GM23248 (cell line): Measurements from ENCODE around the gene GRIA4. TPM values are rescaled to one million over a fixed set of nuclear protein-coding genes. Genes with fewer than 3 reads are reported as not detected.

Experiments used
- DNase-seq: peaks from one replicate; pipeline ENCODE4 v3.0.0-alpha.2; 2015
- H2AFZ ChIP-seq: fragments of 200-600 bp; sonication (generic); 2 replicates; pipeline ENCODE4 v1.6.1; 2016; ENCODE audit warnings: antibody characterized with exemption
- H3F3A ChIP-seq: fragments of 200-600 bp; sonication (generic); 2 replicates; pipeline ENCODE4 v1.6.1; 2016; ENCODE audit warnings: mild to moderate bottlenecking, antibody characterized with exemption, mixed run types; ENCODE audit not compliant: insufficient read depth
- H3K27ac ChIP-seq: fragments of 200-600 bp; sonication (generic); 2 replicates; pipeline ENCODE4 v1.5.1; 2016; ENCODE audit warnings: mild to moderate bottlenecking
- H3K27me3 ChIP-seq: fragments of 200-600 bp; sonication (generic); replicated peaks from 2 replicates; pipeline ENCODE4 v1.6.1; 2016; ENCODE audit warnings: mild to moderate bottlenecking; ENCODE audit not compliant: insufficient read depth
- H3K36me3 ChIP-seq: fragments of 200-600 bp; sonication (generic); 2 replicates; pipeline ENCODE4 v1.6.1; 2016; ENCODE audit warnings: low read depth, mild to moderate bottlenecking
- H3K4me1 ChIP-seq: fragments of 200-600 bp; sonication (generic); 2 replicates; pipeline ENCODE4 v1.6.1; 2016; ENCODE audit warnings: mild to moderate bottlenecking; ENCODE audit not compliant: insufficient read depth
- H3K4me2 ChIP-seq: fragments of 200-600 bp; sonication (generic); one replicate; pipeline ENCODE4 v1.6.1; 2016; ENCODE audit warnings: mild to moderate bottlenecking; ENCODE audit not compliant: unreplicated experiment
- H3K4me3 ChIP-seq: fragments of 200-600 bp; sonication (generic); 2 replicates; pipeline ENCODE4 v1.5.1; 2016; ENCODE audit warnings: mild to moderate bottlenecking
- H3K79me2 ChIP-seq: fragments of 200-600 bp; sonication (generic); 2 replicates; pipeline ENCODE4 v1.6.1; 2016; ENCODE audit warnings: mild to moderate bottlenecking; ENCODE audit not compliant: insufficient read depth
- H3K9ac ChIP-seq: fragments of 200-600 bp; sonication (generic); 2 replicates; pipeline ENCODE4 v1.6.1; 2016; ENCODE audit warnings: mild to moderate bottlenecking
- H3K9me2 ChIP-seq: fragments of 200-600 bp; sonication (generic); 2 replicates; pipeline ENCODE4 v1.6.1; 2016; ENCODE audit warnings: mixed run types, mild to moderate bottlenecking, moderate library complexity; ENCODE audit not compliant: insufficient read depth
- H3K9me3 ChIP-seq: fragments of 200-600 bp; sonication (generic); one replicate; pipeline ENCODE4 v1.6.1; 2017; ENCODE audit warnings: low read depth
- H4K20me1 ChIP-seq: fragments of 200-600 bp; sonication (generic); 2 replicates; pipeline ENCODE4 v1.6.0; 2016; ENCODE audit not compliant: insufficient read depth
- EZH2 ChIP-seq: fragments of 200-600 bp; sonication (generic); IDR thresholded peaks from 2 replicates; pipeline ENCODE4 v1.6.1; 2018; ENCODE audit warnings: antibody characterized with exemption, mild to moderate bottlenecking; ENCODE audit not compliant: insufficient read depth, poor library complexity, severe bottlenecking
- EZH2phosphoT487 ChIP-seq: fragments of 200-600 bp; sonication (generic); IDR thresholded peaks from 2 replicates; pipeline ENCODE4 v1.6.1; 2018; ENCODE audit warnings: antibody characterized with exemption, moderate library complexity, mild to moderate bottlenecking, low read depth; ENCODE audit not compliant: insufficient read depth
- WGBS, 2 experiments: methylation state at CpG; one replicate each; pipeline ENCODE4 v1.1.6; 2015 to 2017; ENCODE audit warnings: low lambda C conversion rate in 2 of 2, low coverage in 1 of 2; ENCODE audit errors: missing lambda C conversion rate in 2 of 2; 5-methylcytosine and 5-hydroxymethylcytosine counted together
- in situ Hi-C: fragments of 300-500 bp; cut with MboI; formaldehyde crosslinking; loops from 2 replicates; pipeline ENCODE4 v1.15.0; 2020
- polyA plus RNA-seq: library from polyadenylated mRNA; unstranded; fragments of >200 nt; fragmentation: Nextera tagmentation; extraction: Ambion mirVana; gene quantifications from 2 replicates; pipeline ENCODE4 v1.2.1, GENCODE V29; 2016
- total RNA-seq: library from RNA; depleted of rRNA; stranded (reverse); fragments of >200 nt; shearing (Covaris generic); gene quantifications from 2 replicates; pipeline ENCODE4 v1.2.3, GENCODE V29; 2014

GRIA4 gene
- total and polyA plus RNA-seq, 2 experiments from 2014 or later: not detected

- DNase-seq: no peak
- 12 to 17% methylated on average over 2 of the region's 2 CpGs for WGBS, 2 experiments
- H3K9me2 ChIP-seq: no peaks in the 10 kb centered on the region; the same call in 1 of the 2 replicates
- no peaks in the 10 kb centered on the region for H3K79me2 ChIP-seq
- TF ChIP-seq EZH2phosphoT487: no peak
- TF ChIP-seq EZH2: no peak
- H3K4me1 ChIP-seq: no peaks in the 10 kb centered on the region
- H3K9me3 ChIP-seq: no peaks in the 10 kb centered on the region
- no peak overlapping the region for H3K4me2 ChIP-seq
- H3K4me3 ChIP-seq: no peak overlapping the region
- H3K36me3 ChIP-seq: no peaks in the 10 kb centered on the region
- in situ Hi-C loops: no loop called here
- H3K27me3 ChIP-seq: no peaks in the 10 kb centered on the region
- no peak overlapping the region for H3K27ac ChIP-seq
- H3F3A ChIP-seq: no peaks in the 10 kb centered on the region
- no peak overlapping the region for H3K9ac ChIP-seq
- H2AFZ ChIP-seq: no peak overlapping the region
- H4K20me1 ChIP-seq: no peaks in the 10 kb centered on the region
These were observed 103.8 kb downstream of the GRIA4 start for GRCh38 chr11:105713696-105714095.

GRCh38 chr11:105718641-105719040 is 108.8 kb downstream of the GRIA4 start:
- no peaks in the 10 kb centered on the region for H3K4me1 ChIP-seq
- in situ Hi-C loops: no loop called here
- no peak for DNase-seq
- H3K4me3 ChIP-seq: no peak overlapping the region
- no peak overlapping the region for H3K27ac ChIP-seq
- H3K36me3 ChIP-seq: no peaks in the 10 kb centered on the region
- H3K79me2 ChIP-seq: no peaks in the 10 kb centered on the region
- H3K4me2 ChIP-seq: no peak overlapping the region
- H4K20me1 ChIP-seq: no peaks in the 10 kb centered on the region
- H2AFZ ChIP-seq: no peak overlapping the region
- no peaks in the 10 kb centered on the region for H3K9me3 ChIP-seq
- 42 to 51% methylated on average over 5 of the region's 5 CpGs for WGBS, 2 experiments
- TF ChIP-seq EZH2 (no peak), EZH2phosphoT487 (no peak)
- no peak overlapping the region for H3K9ac ChIP-seq
- no peaks in the 10 kb centered on the region for H3K9me2 ChIP-seq
- H3K27me3 ChIP-seq: no peaks in the 10 kb centered on the region
- no peaks in the 10 kb centered on the region for H3F3A ChIP-seq

- 52 to 53% methylated on average over 11 of the region's 11 CpGs for WGBS, 2 experiments
- Histone ChIP-seq H3K27ac (no peak overlapping the region), H3K9ac (no peak overlapping the region), H4K20me1 (no peaks in the 10 kb centered on the region), H3F3A (no peaks in the 10 kb centered on the region), H3K4me1 (no peaks in the 10 kb centered on the region), H2AFZ (no peak overlapping the region), H3K9me3 (no peaks in the 10 kb centered on the region), H3K27me3 (no peaks in the 10 kb centered on the region), H3K36me3 (no peaks in the 10 kb centered on the region), H3K79me2 (no peaks in the 10 kb centered on the region), H3K9me2 (no peaks in the 10 kb centered on the region), H3K4me2 (no peak overlapping the region), H3K4me3 (no peak overlapping the region)
- TF ChIP-seq EZH2phosphoT487 (no peak), EZH2 (no peak)
- no peak for DNase-seq
- in situ Hi-C loops: no loop called here
These were observed 109.4 kb downstream of the GRIA4 start for GRCh38 chr11:105719073-105719822.

GRCh38 chr11:105720096-105720495 is 110.2 kb downstream of the GRIA4 start:
- H3K4me3 ChIP-seq: no peak overlapping the region
- no peaks in the 10 kb centered on the region for H3F3A ChIP-seq
- no peaks in the 10 kb centered on the region for H3K27me3 ChIP-seq
- no peaks in the 10 kb centered on the region for H3K4me1 ChIP-seq
- TF ChIP-seq EZH2 (no peak), EZH2phosphoT487 (no peak)
- no peaks in the 10 kb centered on the region for H3K36me3 ChIP-seq
- H3K9me2 ChIP-seq: no peaks in the 10 kb centered on the region
- no peak overlapping the region for H3K9ac ChIP-seq
- in situ Hi-C loops: no loop called here
- H4K20me1 ChIP-seq: no peaks in the 10 kb centered on the region
- H3K9me3 ChIP-seq: no peaks in the 10 kb centered on the region
- H3K27ac ChIP-seq: no peak overlapping the region
- WGBS, 2 experiments: 21 to 29% methylated on average over 2 of the region's 2 CpGs
- no peak for DNase-seq
- no peaks in the 10 kb centered on the region for H3K79me2 ChIP-seq
- H3K4me2 ChIP-seq: no peak overlapping the region
- H2AFZ ChIP-seq: no peak overlapping the region

- no peak for TF ChIP-seq EZH2
- TF ChIP-seq EZH2phosphoT487: no peak
- Histone ChIP-seq H3K4me2 (no peak overlapping the region), H3K9ac (no peak overlapping the region), H2AFZ (no peak overlapping the region), H3K9me2 (no peaks in the 10 kb centered on the region), H3K27me3 (no peaks in the 10 kb centered on the region), H3K36me3 (no peaks in the 10 kb centered on the region), H3K4me1 (no peaks in the 10 kb centered on the region), H3K4me3 (no peak overlapping the region), H4K20me1 (no peaks in the 10 kb centered on the region), H3F3A (no peaks in the 10 kb centered on the region), H3K9me3 (no peaks in the 10 kb centered on the region), H3K79me2 (no peaks in the 10 kb centered on the region), H3K27ac (no peak overlapping the region)
- in situ Hi-C loops: no loop called here
- 23 to 27% methylated on average over 3 of the region's 3 CpGs for WGBS, 2 experiments
- no peak for DNase-seq
These were observed 113.4 kb downstream of the GRIA4 start for GRCh38 chr11:105723269-105723668.
